Panc1 (cell line): ENCODE results near the gene MAPK4.

ENCODE experiments used
- CTCF ChIP-seq: fragments of 450-650 bp; IDR thresholded peaks from 2 replicates; pipeline ENCODE4 v1.5.1; 2017; ENCODE audit warnings: mild to moderate bottlenecking
- POLR2AphosphoS5 ChIP-seq: IDR thresholded peaks from 2 replicates; pipeline ENCODE4 v1.6.1; 2012; ENCODE audit warnings: mild to moderate bottlenecking, low read depth, low read length, moderate library complexity

- TF ChIP-seq POLR2AphosphoS5 (no peak), CTCF (no peak)
These were observed 126.5 kb downstream of the MAPK4 start for GRCh38 chr18:50686409-50686808.
